ENCODE measurements around the gene KIF5C. TPM values are rescaled to one million over a fixed set of nuclear protein-coding genes. Genes with fewer than 3 reads are reported as not detected.

KIF5C gene
- total RNA-seq, 1 experiment from 2014 or later, result 1.6 TPM

DNA sequence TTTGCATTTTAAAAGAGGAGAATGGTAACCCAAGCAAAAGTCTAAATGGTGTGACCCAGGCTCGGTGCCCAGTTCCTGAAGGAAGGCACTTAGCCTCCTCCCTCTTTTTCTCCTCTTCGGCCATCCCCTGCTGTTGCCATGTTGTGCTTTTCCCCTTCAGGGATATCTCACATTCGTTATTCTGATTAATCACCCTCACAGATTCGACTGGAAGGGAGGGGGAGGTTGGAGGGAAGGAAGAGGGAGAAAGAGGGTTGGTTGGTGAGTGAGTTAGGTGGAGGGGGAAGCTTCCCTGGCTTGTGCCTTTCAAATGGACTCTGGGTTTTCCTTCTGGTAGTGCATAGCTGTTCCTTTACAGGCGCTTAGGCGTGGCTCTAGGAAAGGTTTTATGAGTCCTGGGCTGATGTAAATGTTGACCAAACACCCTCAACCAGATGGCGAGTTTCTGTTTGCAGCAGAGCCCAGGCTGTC lies 124.5 kb downstream of the KIF5C start:
- H3K4me1 ChIP-seq (ENCODE audit: control insufficient read depth, insufficient read depth, low read length), result no peaks in the 10 kb centered on the region
- intact Hi-C loops (cut with micrococcal nuclease; ENCODE audit: unreplicated experiment), result no loop called here
- H3K27me3 ChIP-seq (ENCODE audit: control insufficient read depth, insufficient read depth, low read length), result no peaks in the 10 kb centered on the region; the same call in 1 of the 2 replicates
- CTCF ChIA-PET, result no interaction called here
- ATAC-seq (no peak), DNase-seq (ENCODE audit: low read depth, low spot score) (no peak)
- no peak overlapping the region for H3K27ac ChIP-seq (ENCODE audit: low read length)
- no TSS peak for BruUV-seq (replicated peaks)
- TF ChIP-seq POLR2AphosphoS5 (IDR thresholded peaks at IDR 0.05; ENCODE audit: low read depth, low read length) (no peak), TCF7L2 (IDR thresholded peaks at IDR 0.05; ENCODE audit: low read depth, low read length) (no peak), SIN3A (IDR thresholded peaks at IDR 0.05; ENCODE audit: borderline replicate concordance, insufficient read depth, low read depth, low read length) (no peak)
- TF ChIP-seq, protein P1, sequence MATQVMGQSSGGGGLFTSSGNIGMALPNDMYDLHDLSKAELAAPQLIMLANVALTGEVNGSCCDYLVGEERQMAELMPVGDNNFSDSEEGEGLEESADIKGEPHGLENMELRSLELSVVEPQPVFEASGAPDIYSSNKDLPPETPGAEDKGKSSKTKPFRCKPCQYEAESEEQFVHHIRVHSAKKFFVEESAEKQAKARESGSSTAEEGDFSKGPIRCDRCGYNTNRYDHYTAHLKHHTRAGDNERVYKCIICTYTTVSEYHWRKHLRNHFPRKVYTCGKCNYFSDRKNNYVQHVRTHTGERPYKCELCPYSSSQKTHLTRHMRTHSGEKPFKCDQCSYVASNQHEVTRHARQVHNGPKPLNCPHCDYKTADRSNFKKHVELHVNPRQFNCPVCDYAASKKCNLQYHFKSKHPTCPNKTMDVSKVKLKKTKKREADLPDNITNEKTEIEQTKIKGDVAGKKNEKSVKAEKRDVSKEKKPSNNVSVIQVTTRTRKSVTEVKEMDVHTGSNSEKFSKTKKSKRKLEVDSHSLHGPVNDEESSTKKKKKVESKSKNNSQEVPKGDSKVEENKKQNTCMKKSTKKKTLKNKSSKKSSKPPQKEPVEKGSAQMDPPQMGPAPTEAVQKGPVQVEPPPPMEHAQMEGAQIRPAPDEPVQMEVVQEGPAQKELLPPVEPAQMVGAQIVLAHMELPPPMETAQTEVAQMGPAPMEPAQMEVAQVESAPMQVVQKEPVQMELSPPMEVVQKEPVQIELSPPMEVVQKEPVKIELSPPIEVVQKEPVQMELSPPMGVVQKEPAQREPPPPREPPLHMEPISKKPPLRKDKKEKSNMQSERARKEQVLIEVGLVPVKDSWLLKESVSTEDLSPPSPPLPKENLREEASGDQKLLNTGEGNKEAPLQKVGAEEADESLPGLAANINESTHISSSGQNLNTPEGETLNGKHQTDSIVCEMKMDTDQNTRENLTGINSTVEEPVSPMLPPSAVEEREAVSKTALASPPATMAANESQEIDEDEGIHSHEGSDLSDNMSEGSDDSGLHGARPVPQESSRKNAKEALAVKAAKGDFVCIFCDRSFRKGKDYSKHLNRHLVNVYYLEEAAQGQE (IDR thresholded peaks at IDR 0.05; ENCODE audit: insufficient read depth in 1 of 2, low read depth in 2 of 2, low read length in 1 of 2), result no peak
- TF ChIP-seq, protein P2, sequence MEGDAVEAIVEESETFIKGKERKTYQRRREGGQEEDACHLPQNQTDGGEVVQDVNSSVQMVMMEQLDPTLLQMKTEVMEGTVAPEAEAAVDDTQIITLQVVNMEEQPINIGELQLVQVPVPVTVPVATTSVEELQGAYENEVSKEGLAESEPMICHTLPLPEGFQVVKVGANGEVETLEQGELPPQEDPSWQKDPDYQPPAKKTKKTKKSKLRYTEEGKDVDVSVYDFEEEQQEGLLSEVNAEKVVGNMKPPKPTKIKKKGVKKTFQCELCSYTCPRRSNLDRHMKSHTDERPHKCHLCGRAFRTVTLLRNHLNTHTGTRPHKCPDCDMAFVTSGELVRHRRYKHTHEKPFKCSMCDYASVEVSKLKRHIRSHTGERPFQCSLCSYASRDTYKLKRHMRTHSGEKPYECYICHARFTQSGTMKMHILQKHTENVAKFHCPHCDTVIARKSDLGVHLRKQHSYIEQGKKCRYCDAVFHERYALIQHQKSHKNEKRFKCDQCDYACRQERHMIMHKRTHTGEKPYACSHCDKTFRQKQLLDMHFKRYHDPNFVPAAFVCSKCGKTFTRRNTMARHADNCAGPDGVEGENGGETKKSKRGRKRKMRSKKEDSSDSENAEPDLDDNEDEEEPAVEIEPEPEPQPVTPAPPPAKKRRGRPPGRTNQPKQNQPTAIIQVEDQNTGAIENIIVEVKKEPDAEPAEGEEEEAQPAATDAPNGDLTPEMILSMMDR (IDR thresholded peaks at IDR 0.05), result no peak
- no peaks in the 10 kb centered on the region for H3K9me3 ChIP-seq (ENCODE audit: control insufficient read depth, insufficient read depth, low read depth, low read length)
- H3K4me3 ChIP-seq (ENCODE audit: low read depth in 2 of 2, low read length in 2 of 2), result no peak overlapping the region
- no peaks in the 10 kb centered on the region for H3K36me3 ChIP-seq (ENCODE audit: control insufficient read depth, insufficient read depth, low read length)
- in situ Hi-C loops (cut with HindIII; ENCODE audit: low pct_unique_long_range_greater_than_20kb, low sequenced_read_pairs), result no loop called here
- POLR2A ChIA-PET, result no interaction called here

DNA sequence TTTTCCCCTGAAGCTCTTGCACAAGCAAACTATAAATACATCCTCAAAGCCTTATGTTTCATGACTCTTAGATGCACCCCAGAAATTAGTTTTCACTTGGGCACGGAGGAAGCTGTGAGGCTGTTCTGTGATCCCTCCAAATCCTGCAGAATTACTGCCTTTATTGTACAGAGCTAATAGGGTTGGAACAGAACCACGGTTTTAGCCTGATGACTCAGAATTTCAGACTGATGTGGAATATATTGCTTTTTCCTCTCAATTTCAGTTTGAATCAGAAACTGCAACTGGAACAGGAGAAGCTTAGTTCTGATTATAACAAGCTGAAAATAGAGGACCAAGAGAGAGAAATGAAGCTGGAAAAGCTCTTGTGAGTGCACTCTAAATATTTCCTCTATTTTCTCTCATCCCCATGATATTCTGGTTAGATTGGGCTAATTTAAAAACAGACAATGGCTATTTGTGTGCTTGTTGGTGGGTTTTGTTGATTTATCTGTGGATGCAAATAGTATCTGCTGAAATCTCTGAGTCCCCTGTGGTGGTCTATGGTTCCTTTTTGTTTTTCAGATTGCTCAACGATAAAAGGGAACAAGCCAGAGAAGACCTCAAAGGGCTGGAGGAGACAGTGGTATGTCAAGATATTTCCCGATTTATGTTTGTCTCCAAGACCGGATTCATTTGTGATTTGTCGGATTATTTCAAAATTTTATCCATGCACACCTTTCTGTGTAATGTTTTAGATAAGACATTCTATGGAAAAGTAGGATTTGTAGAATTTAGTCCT lies 125.3 kb downstream of the KIF5C start:
- Histone ChIP-seq H3K27ac (ENCODE audit: low read length) (no peak overlapping the region), H3K4me1 (ENCODE audit: control insufficient read depth, insufficient read depth, low read length) (no peaks in the 10 kb centered on the region), H3K4me3 (ENCODE audit: low read depth in 2 of 2, low read length in 2 of 2) (no peak overlapping the region), H3K9me3 (ENCODE audit: control insufficient read depth, insufficient read depth, low read depth, low read length) (no peaks in the 10 kb centered on the region), H3K27me3 (ENCODE audit: control insufficient read depth, insufficient read depth, low read length) (no peaks in the 10 kb centered on the region; the same call in 1 of the 2 replicates), H3K36me3 (ENCODE audit: control insufficient read depth, insufficient read depth, low read length) (no peaks in the 10 kb centered on the region)
- TF ChIP-seq, protein P1 (IDR thresholded peaks at IDR 0.05; ENCODE audit: insufficient read depth in 1 of 2, low read depth in 2 of 2, low read length in 1 of 2), result no peak
- no TSS peak for BruUV-seq (replicated peaks)
- intact Hi-C loops (cut with micrococcal nuclease; ENCODE audit: unreplicated experiment), result no loop called here
- POLR2A ChIA-PET, result no interaction called here
- ATAC-seq (no peak), DNase-seq (ENCODE audit: low read depth, low spot score) (no peak)
- in situ Hi-C loops (cut with HindIII; ENCODE audit: low pct_unique_long_range_greater_than_20kb, low sequenced_read_pairs), result no loop called here
- CTCF ChIA-PET, result no interaction called here

Data from Panc1 (cell line).